Middle frontal gyrus (tissue), 1 donor: ENCODE data around the gene ZNF519.
"Not testable (repeated sequence)": the region's sequence is repeated elsewhere in the genome, so short reads cannot be mapped to it uniquely, and the experiment has no call there.

Experiments used
- DNase-seq: peaks from one replicate; pipeline ENCODE4 v3.0.0-alpha.2; 2015; ENCODE audit warnings: low spot score; ENCODE audit errors: extremely low spot score

Gene ZNF519

DNA sequence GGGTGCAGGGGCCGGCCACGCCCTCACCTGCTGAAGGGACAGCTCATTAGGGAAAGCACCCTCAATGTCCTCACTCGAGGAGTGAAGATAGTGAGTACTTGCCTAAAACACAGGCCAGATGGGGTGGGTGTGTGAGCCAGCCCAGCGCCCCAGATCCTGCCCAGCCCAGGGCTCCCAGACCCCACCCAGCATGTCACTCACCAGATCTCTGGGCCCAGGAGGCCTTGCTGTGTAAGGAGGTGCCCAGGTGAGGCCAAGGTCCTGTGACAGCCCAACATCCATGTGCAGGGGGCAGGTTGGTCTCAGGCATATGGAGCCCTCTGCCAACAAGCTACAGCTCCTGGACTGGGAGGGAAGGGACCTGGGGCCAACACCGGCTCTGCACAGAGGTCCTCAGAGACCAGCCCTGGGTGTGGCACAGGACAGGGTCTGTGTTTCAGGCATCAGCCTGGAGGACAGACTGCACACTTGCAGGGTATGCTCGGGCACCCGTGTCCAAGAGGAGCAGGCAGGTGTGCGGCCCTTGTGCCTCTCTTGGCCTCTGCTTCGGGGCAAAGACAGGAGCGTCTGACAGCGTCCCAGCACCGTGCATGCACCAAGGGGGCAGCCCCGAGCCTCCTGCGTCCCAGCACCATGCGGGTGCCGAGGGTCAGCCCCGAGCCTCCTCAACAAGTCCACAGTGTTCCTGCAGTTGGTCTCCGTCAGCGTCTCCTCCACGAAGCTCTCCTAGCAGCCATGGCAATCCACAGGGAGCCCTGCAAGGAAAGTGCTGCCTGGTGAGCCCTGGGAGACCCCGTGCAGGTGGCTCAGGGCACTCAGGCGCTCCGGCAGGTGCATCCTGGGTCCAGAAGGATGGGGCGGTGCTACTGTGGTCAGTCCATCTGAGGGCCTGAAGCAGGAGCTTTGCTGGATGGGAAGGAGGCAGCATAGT is 16.0 kb upstream of the ZNF519 start:
- DNase-seq, result not testable (repeated sequence)

DNA sequence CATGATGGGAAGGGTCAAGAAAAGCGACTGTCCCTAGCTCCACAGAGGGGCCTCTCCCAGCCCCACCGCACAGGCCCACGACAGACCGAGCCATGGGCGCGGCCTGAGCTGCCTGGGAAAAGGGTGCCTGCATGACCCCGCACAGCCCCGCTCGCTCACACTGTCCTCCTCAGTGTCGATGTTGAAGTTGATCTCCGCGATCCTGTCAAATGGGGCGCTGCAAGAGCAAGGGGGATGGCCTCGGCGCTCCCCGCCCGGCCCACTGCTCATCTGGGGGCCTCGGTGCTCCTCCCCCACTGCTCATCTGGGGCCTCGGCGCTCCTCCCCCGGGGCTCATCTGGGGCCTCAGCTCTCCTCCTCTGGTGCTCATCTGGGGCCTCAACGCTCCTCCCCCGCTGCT is 14.5 kb upstream of the ZNF519 start:
- not testable (repeated sequence) for DNase-seq

- DNase-seq, result not testable (repeated sequence)
Observed at GRCh38 chr18:14145581-14146338, 13.5 kb upstream of the ZNF519 start.

- DNase-seq, result not testable (repeated sequence)
Observed at GRCh38 chr18:14145021-14145420, 12.8 kb upstream of the ZNF519 start.

GRCh38 chr18:14144628-14144895 is 12.3 kb upstream of the ZNF519 start:
- DNase-seq, result no peak

DNA sequence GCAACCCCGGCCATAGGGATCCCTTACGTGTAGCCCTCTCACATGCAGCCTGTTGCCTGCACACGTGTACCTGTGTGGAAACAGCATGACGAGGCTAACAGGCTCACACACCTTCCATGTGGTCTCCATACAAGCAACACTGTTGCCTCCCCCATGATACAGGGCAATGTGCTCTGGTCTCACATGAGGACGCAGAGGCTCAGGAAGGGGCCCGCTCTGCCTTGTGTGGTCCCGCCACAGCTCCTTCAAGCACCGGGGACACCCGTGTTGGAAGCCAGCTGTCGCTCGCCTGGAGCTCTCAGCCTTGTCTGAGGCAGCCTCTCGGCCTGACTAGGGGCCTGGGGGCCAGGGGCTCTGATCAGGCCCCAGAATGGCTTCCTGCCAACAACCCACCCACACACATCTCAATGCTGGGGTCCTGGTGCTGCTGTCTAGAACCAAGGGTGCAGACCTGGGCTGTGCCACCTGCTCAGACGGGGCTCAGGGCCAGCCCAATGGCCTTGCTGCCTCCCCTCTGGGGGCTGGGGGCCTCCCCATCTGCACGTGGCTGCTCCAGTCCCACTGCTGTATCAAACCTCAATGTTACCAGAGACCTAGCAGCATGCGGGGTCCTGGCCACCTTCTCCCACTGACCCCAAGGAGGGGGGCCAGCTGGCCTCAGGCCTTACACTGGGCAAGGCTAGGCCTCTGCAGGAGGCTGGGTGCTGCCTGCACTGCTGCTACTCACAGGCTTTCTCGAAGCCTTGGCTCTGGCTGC is 11.8 kb upstream of the ZNF519 start:
- DNase-seq, result not testable (repeated sequence)

DNA sequence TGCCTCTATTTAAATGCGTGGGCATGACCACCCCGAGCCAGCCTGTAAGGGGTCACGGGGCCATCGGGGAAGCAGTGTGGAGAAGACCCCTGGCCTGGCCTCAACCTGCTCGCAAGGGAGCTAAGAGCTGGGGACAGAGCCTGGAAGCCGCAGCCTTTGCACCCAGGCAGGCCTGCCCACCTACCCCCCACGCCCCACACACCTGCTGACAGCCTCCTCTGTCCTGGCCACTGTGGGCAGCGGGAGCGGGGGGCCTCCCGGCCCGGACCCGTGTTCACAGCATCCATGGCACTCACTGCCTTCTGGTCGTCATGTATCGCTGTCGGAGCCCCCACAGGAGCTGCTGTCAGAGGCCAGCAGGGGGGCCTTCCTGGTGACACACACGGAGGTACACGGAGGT is 11.2 kb upstream of the ZNF519 start:
- not testable (repeated sequence) for DNase-seq

- not testable (repeated sequence) for DNase-seq
Observed at GRCh38 chr18:14142177-14142576, 9.9 kb upstream of the ZNF519 start.

- DNase-seq, result not testable (repeated sequence)
Observed at GRCh38 chr18:14139583-14139982, 7.3 kb upstream of the ZNF519 start.

DNA sequence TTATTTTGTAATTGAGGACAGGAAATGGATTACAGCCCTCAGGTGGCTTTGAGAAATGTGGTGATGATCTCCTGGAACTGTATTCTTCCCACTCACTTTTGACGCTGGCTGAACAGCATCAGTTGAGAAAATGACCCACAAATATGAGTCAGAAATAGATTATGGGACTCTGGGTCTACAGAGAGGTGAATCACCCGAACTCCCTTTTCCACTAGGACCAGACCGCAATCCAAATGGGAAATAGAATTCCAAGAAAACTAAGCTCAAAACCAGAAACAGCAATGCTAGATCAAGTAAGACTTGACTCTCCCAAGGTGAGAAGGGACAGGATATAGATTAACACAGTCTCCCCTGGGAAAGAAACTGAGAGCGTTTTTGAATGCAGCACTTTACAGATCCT is 5.7 kb upstream of the ZNF519 start:
- DNase-seq, result not testable (repeated sequence)

GRCh38 chr18:14131696-14132270 is 452 bp downstream of the ZNF519 start:
- not testable (repeated sequence) for DNase-seq

DNA sequence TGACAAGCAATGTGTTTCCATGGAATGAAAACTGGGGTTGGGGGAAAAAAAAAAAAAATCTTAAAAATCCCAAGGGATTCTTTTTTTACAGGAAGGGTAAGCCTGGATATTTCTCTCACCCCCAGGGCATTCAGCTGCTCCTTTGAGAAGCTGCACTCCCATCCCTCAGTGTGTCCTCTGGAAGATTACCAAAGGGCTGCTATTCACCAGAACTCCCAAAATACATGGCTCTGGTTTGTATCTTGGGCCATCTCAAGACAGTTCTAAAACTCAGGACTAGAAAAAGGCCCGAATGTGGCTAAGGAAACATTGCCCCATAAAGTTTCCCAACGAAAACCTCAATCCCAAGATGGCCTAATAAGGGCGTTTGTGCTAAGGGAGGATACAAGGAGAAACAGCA is 1.4 kb downstream of the ZNF519 start:
- not testable (repeated sequence) for DNase-seq

DNA sequence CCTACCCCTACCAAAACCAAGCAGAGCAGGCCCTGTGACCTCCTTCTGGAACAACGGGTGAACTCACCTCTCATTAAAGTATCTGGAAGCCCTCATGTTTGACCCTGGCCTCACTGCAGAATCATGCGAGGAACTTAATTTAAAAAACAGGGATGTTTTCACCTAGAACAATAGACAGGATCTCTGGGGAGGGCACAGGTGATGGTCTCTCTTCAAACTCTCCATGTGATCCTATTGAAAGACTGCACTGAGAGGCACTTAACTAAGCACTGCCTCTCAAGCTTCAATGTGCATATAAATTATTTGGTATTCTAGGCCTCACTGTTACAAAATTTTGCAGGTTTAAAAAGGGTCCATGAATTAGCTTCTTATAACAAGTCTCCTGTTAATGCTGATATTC is 7.5 kb downstream of the ZNF519 start:
- DNase-seq, result no peak

DNA sequence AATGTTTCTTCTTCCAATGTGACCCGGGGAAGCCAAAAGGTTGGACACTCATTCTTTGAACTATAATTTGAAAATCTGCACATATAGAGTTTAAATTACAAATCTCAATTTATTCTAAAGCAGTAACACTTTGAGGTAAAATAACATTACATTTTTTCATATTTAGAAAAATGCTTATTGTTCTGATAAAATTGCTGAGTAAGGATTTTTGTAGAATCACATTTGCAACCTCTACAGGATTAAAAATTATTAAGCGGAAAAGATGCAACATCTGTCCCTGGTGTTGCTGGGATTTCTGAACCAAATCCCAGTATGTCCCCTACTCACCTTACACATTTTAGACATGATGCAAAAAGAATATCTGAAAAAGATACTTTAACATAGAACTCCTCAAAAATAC is 10.1 kb downstream of the ZNF519 start:
- no peak for DNase-seq

- DNase-seq, result no peak
Observed at GRCh38 chr18:14120926-14121325, 11.3 kb downstream of the ZNF519 start.

DNA sequence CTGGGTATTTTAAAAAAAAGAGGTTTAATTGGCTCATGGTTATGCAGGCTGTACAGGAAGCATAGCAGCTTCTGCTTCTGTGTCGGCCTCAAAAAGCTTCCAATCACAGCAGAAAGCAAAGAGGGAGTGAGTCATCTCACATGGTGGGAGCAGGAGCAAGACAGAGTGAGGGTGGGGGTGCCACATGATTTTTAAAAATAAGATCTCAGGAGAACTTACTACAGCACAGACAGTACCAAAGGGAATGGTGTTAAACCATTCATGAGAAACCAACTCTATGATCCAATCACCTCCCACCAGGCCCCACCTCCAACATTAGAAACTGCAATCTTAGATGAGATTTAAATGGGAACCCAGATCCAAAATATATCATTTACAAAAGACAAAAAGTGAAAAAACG is 14.6 kb downstream of the ZNF519 start:
- DNase-seq, result peak; percentile 34

GRCh38 chr18:14106906-14107305 is 25.3 kb downstream of the ZNF519 start:
- no peak for DNase-seq

DNA sequence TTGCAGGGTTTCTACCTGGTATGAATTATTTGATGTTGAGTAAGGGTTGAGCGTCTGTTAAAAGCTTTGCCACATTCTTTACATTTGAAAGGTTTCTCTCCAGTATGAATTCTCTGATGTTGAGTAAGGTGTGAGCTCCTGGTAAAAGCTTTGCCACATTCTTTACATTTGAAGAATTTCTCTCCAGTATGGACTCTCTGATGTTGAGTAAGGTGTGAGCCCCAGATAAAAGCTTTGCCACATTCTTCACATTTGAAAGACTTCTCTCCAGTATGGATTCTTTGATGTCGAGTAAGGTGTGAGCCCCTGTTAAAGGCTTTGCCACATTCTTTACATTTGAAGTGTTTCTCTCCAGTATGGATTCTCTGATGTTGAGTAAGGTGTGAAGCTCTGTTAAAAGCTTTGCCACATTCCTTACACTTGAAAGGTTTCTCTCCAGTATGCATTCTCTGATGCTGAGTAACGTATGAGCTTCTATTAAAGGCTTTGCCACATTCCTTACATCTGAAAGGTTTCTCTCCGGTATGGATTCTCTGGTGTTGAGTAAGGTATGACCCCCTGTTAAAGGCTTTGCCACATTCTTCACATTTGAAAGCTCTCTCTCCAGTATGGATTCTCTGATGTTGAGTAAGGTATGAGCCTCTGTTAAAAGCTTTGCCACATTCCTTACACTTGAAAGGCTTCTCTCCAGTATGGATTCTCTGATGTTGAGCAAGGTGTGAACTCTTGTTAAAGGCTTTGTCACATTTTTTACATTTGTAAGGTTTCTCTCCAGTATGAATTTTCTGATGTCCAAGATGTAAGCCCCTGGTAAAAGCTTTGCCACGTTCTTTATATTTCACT is 27.1 kb downstream of the ZNF519 start:
- DNase-seq, result no peak

GRCh38 chr18:14104201-14104600 is 28.0 kb downstream of the ZNF519 start:
- DNase-seq, result no peak

DNA sequence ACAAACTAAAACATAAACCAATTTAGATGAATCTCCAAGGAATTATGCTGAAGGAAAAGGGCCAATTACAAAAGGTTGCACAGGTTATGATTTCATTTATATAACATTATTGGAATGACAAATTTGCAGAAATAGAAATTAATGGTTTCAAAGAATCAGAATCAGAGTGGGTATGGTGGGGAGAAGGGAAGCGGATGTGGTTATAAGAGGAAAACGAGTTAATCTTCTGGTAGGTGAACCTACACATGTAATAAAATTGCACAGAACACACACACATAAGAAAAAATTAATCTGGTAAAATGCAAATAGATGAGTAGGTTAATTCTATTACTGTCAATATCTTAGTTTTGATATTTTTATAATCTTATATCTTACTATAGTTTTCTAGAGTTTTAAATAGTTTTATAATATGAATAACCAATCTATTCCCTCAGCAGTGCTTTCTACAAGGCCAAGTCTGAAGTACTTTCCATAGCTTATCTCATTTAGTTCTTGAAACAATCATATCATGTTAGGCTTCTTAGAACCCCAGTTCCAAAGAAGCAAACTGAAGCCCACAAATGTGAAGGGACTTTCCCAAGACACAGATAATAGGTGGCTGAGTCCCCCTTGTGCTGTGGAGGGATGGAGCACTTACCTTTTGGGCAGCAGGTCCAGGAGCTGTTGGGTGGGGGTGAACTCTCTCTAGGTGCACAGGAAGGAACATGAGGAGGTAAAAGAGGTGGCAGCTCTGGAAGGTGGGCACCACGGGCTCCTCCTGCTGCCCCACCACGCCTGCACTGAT is 31.5 kb downstream of the ZNF519 start:
- no peak for DNase-seq
